Measurements from ENCODE around the gene PFKL. TPM values are rescaled to one million over a fixed set of nuclear protein-coding genes. Genes with fewer than 3 reads are reported as not detected.

The PFKL gene
- total RNA-seq, 1 experiment from 2014 or later = 150 TPM

GRCh38 chr21:44315691-44316203 lies 15.9 kb downstream of the PFKL start:
- BruUV-seq (replicated peaks) = no TSS peak
- H2AFZ ChIP-seq (ENCODE audit: low read depth, low read length, poor library complexity, severe bottlenecking) = no peak overlapping the region
- intact Hi-C loops (cut with micrococcal nuclease) = no loop called here
- no peaks in the 10 kb centered on the region for H4K20me1 ChIP-seq (ENCODE audit: insufficient read depth)
- TF ChIP-seq POLR2AphosphoS5 (IDR thresholded peaks at IDR 0.05; ENCODE audit: low read depth, low read length) (no peak), ELF1 (IDR thresholded peaks at IDR 0.05; ENCODE audit: borderline replicate concordance, low read depth) (no peak), SRF (IDR thresholded peaks at IDR 0.05; ENCODE audit: low read depth) (no peak), POLR2A (IDR thresholded peaks at IDR 0.05; ENCODE audit: borderline replicate concordance, extremely low read depth, insufficient read depth, insufficient read length) (no peak), CBX3 (IDR thresholded peaks at IDR 0.05; ENCODE audit: low read depth) (no peak), SP1 (IDR thresholded peaks at IDR 0.05; ENCODE audit: low read depth) (no peak), SIN3A (IDR thresholded peaks at IDR 0.05; ENCODE audit: low read depth) (no peak)
- TF ChIP-seq, protein P1, sequence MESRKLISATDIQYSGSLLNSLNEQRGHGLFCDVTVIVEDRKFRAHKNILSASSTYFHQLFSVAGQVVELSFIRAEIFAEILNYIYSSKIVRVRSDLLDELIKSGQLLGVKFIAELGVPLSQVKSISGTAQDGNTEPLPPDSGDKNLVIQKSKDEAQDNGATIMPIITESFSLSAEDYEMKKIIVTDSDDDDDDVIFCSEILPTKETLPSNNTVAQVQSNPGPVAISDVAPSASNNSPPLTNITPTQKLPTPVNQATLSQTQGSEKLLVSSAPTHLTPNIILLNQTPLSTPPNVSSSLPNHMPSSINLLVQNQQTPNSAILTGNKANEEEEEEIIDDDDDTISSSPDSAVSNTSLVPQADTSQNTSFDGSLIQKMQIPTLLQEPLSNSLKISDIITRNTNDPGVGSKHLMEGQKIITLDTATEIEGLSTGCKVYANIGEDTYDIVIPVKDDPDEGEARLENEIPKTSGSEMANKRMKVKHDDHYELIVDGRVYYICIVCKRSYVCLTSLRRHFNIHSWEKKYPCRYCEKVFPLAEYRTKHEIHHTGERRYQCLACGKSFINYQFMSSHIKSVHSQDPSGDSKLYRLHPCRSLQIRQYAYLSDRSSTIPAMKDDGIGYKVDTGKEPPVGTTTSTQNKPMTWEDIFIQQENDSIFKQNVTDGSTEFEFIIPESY (IDR thresholded peaks at IDR 0.05; ENCODE audit: extremely low read depth, insufficient replicate concordance, low read length) = no peak
- ChIA-PET CTCF (no interaction called here), RAD21 (ENCODE audit: low non-redundant PET in 1 of 2, low total read pairs in 2 of 2, uncharacterized antibody in 2 of 2, unreplicated experiment in 2 of 2) (no interaction called here), POLR2A (no interaction called here)
- H3K9me3 ChIP-seq (ENCODE audit: control insufficient read depth in 1 of 2, insufficient read depth in 1 of 2, low read depth in 1 of 2, low read length in 2 of 2) = no peaks in the 10 kb centered on the region
- H3K36me3 ChIP-seq (ENCODE audit: control insufficient read depth in 1 of 2, insufficient read depth in 2 of 2, low read length in 2 of 2) = peaks cover 3 to 16% of the 10 kb centered on the region in 2 experiments; a peak in 3 of 4 replicates
- no peak overlapping the region for H3K9ac ChIP-seq (ENCODE audit: low read length)
- no peak overlapping the region for H3K4me2 ChIP-seq (ENCODE audit: low read length)
- no peaks in the 10 kb centered on the region for H3K79me2 ChIP-seq (ENCODE audit: insufficient read depth, low read length)
- no peak for DNase-seq (ENCODE audit: low read depth, low spot score)
- peak overlapping the region; percentile 14; the same call in 1 of the 2 replicates for H3K27ac ChIP-seq (ENCODE audit: low read depth, low read length)
- H3K9me2 ChIP-seq (ENCODE audit: insufficient read depth) = no peaks in the 10 kb centered on the region
- no peaks in the 10 kb centered on the region for H3K27me3 ChIP-seq (ENCODE audit: insufficient read depth, low read length)
- H3K4me3 ChIP-seq (replicated peaks in 1 of 2; ENCODE audit: low read depth in 1 of 2, low read length in 2 of 2) = no peak overlapping the region
- no peaks in the 10 kb centered on the region for H3K4me1 ChIP-seq (ENCODE audit: control insufficient read depth in 1 of 2, insufficient read depth in 2 of 2, low read length in 2 of 2)
- ATAC-seq = no peak

Measured in HCT116 (cell line).